Smooth muscle cell (in vitro differentiated cells): Measurements from ENCODE around the gene SRBD1. TPM values are rescaled to one million over a fixed set of nuclear protein-coding genes. Genes with fewer than 3 reads are reported as not detected.

ENCODE experiments used
- DNase-seq: peaks from one replicate; lab custom pipeline; 2025; ENCODE audit not compliant: unreplicated experiment; lab: John Stamatoyannopoulos, UW
- H2AFZ ChIP-seq: fragments of 200-600 bp; sonication (generic); 2 replicates; pipeline ENCODE4 v1.6.0; 2016; ENCODE audit warnings: antibody characterized with exemption, low read depth, mild to moderate bottlenecking
- H3F3A ChIP-seq: fragments of 200-600 bp; sonication (generic); 2 replicates; pipeline ENCODE4 v1.6.0; 2017; ENCODE audit warnings: antibody characterized with exemption, low read depth
- H3K27ac ChIP-seq: fragments of 200-600 bp; sonication (generic); 2 replicates; pipeline ENCODE4 v1.5.1; 2016; ENCODE audit warnings: low read depth, mild to moderate bottlenecking
- H3K27me3 ChIP-seq: fragments of 200-600 bp; sonication (generic); 2 replicates; pipeline ENCODE4 v1.6.1; 2016; ENCODE audit warnings: low read depth, mild to moderate bottlenecking
- H3K36me3 ChIP-seq: fragments of 200-600 bp; sonication (generic); 2 replicates; pipeline ENCODE4 v1.5.1; 2016; ENCODE audit warnings: low read depth
- H3K4me1 ChIP-seq: fragments of 200-600 bp; sonication (generic); 2 replicates; pipeline ENCODE4 v1.5.1; 2016; ENCODE audit warnings: low read depth
- H3K4me2 ChIP-seq: fragments of 200-600 bp; sonication (generic); 2 replicates; pipeline ENCODE4 v1.6.0; 2016; ENCODE audit warnings: mild to moderate bottlenecking
- H3K4me3 ChIP-seq: fragments of 200-600 bp; sonication (generic); 2 replicates; pipeline ENCODE4 v1.5.1; 2016; ENCODE audit warnings: mild to moderate bottlenecking
- H3K79me2 ChIP-seq: fragments of 200-600 bp; sonication (generic); 2 replicates; pipeline ENCODE4 v1.6.0; 2016; ENCODE audit warnings: low read depth, mild to moderate bottlenecking
- H3K9ac ChIP-seq: fragments of 200-600 bp; sonication (generic); 2 replicates; pipeline ENCODE4 v1.6.0; 2016; ENCODE audit warnings: low read depth
- H3K9me3 ChIP-seq: fragments of 200-600 bp; sonication (generic); replicated peaks from 2 replicates; pipeline ENCODE4 v1.5.1; 2016; ENCODE audit warnings: low read depth
- H4K20me1 ChIP-seq: fragments of 200-600 bp; sonication (generic); 2 replicates; pipeline ENCODE4 v1.6.0; 2016; ENCODE audit warnings: low read depth
- CTCF ChIP-seq: fragments of 200-600 bp; sonication (generic); IDR thresholded peaks from 2 replicates; pipeline ENCODE4 v1.5.1; 2017; ENCODE audit warnings: borderline replicate concordance, mild to moderate bottlenecking, antibody characterized with exemption; ENCODE audit not compliant: insufficient read depth, poor library complexity, severe bottlenecking
- WGBS: methylation state at CpG from one replicate; pipeline ENCODE4 v1.1.7; 2016; ENCODE audit warnings: low lambda C conversion rate; 5-methylcytosine and 5-hydroxymethylcytosine counted together
- polyA plus RNA-seq: library from polyadenylated mRNA; unstranded; fragments of >200 nt; fragmentation: Nextera tagmentation; extraction: Ambion mirVana; gene quantifications from 2 replicates; pipeline ENCODE4 v1.2.1, GENCODE V29; 2016
- total RNA-seq: library from RNA; depleted of rRNA; stranded (reverse); fragments of >200 nt; gene quantifications from 2 replicates; pipeline ENCODE4 v1.2.3, GENCODE V29; 2014

Gene SRBD1
- total and polyA plus RNA-seq, 2 experiments from 2014 or later: 11.1 to 22.5 TPM

GRCh38 chr2:45460825-45461224, 150.2 kb downstream of the SRBD1 start:
- Histone ChIP-seq H3K27me3 (no peaks in the 10 kb centered on the region), H3K9me3 (no peaks in the 10 kb centered on the region), H3K4me2 (no peak overlapping the region), H4K20me1 (peaks cover 4% of the 10 kb centered on the region), H3K9ac (no peak overlapping the region), H3K4me1 (peaks cover 3% of the 10 kb centered on the region), H2AFZ (no peak overlapping the region), H3K27ac (no peak overlapping the region), H3K36me3 (no peaks in the 10 kb centered on the region), H3K4me3 (no peak overlapping the region), H3K79me2 (no peaks in the 10 kb centered on the region), H3F3A (no peaks in the 10 kb centered on the region)
- no peak for TF ChIP-seq CTCF
- no peak for DNase-seq
- 93% methylated on average over 6 of the region's 6 CpGs for WGBS

- Histone ChIP-seq H3K4me3 (no peak overlapping the region), H3K27me3 (no peaks in the 10 kb centered on the region), H3K27ac (no peak overlapping the region), H3K4me1 (peaks cover 3% of the 10 kb centered on the region), H3K36me3 (no peaks in the 10 kb centered on the region), H4K20me1 (peaks cover 4% of the 10 kb centered on the region), H3F3A (no peaks in the 10 kb centered on the region), H2AFZ (no peak overlapping the region), H3K79me2 (no peaks in the 10 kb centered on the region), H3K9ac (no peak overlapping the region), H3K4me2 (no peak overlapping the region), H3K9me3 (no peaks in the 10 kb centered on the region)
- TF ChIP-seq CTCF: no peak
- WGBS: 89% methylated on average over 3 of the region's 3 CpGs
- DNase-seq: no peak
Observed at GRCh38 chr2:45459860-45460259, 151.2 kb downstream of the SRBD1 start.

- WGBS: 24% methylated on average over 3 of the region's 3 CpGs
- H3K9me3 ChIP-seq: no peaks in the 10 kb centered on the region
- no peak overlapping the region for H2AFZ ChIP-seq
- no peak overlapping the region for H3K4me3 ChIP-seq
- no peaks in the 10 kb centered on the region for H3K36me3 ChIP-seq
- no peak overlapping the region for H3K9ac ChIP-seq
- no peak for TF ChIP-seq CTCF
- H3F3A ChIP-seq: no peaks in the 10 kb centered on the region
- no peaks in the 10 kb centered on the region for H3K79me2 ChIP-seq
- H3K27ac ChIP-seq: no peak overlapping the region
- peaks cover 4% of the 10 kb centered on the region for H4K20me1 ChIP-seq
- no peak overlapping the region for H3K4me2 ChIP-seq
- no peak for DNase-seq
- peaks cover 3% of the 10 kb centered on the region for H3K4me1 ChIP-seq
- no peaks in the 10 kb centered on the region for H3K27me3 ChIP-seq
Observed at GRCh38 chr2:45458909-45459563, 152.0 kb downstream of the SRBD1 start.
